GM23338 (cell line): ENCODE results near the gene EFCAB13. TPM values are rescaled to one million over a fixed set of nuclear protein-coding genes. Genes with fewer than 3 reads are reported as not detected.

ENCODE experiments used
- ATAC-seq: fragments of 200-7000 bp; cut with Tn5 transposase; 3 replicates; pipeline ENCODE4 v1.9.1; 2020
- DNase-seq: peaks from one replicate; pipeline ENCODE4 v3.0.0-alpha.2; 2015; ENCODE audit warnings: low spot score
- H2AFZ ChIP-seq: fragments of 200-600 bp; sonication (generic); 2 replicates; pipeline ENCODE4 v1.8.0; 2016; ENCODE audit warnings: antibody characterized with exemption, mild to moderate bottlenecking, moderate library complexity
- H3F3A ChIP-seq: fragments of 200-600 bp; sonication (generic); replicated peaks from 2 replicates; pipeline ENCODE4 v1.8.0; 2017; ENCODE audit warnings: antibody characterized with exemption, mixed run types, low read depth
- H3K27ac ChIP-seq: fragments of 200-600 bp; sonication (generic); 2 replicates; pipeline ENCODE4 v1.6.1; 2016; ENCODE audit warnings: low read depth
- H3K27me3 ChIP-seq: fragments of 200-600 bp; sonication (generic); 2 replicates; pipeline ENCODE4 v1.8.0; 2016; ENCODE audit warnings: mild to moderate bottlenecking, mixed run types, moderate library complexity; ENCODE audit not compliant: insufficient read depth
- H3K36me3 ChIP-seq: fragments of 200-600 bp; sonication (generic); 2 replicates; pipeline ENCODE4 v1.8.0; 2016; ENCODE audit warnings: mild to moderate bottlenecking; ENCODE audit not compliant: insufficient read depth
- H3K4me1 ChIP-seq: fragments of 200-600 bp; sonication (generic); 2 replicates; pipeline ENCODE4 v1.8.0; 2016; ENCODE audit warnings: mild to moderate bottlenecking, moderate library complexity; ENCODE audit not compliant: insufficient read depth
- H3K4me2 ChIP-seq: fragments of 200-600 bp; sonication (generic); 2 replicates; pipeline ENCODE4 v1.7.1; 2017; ENCODE audit warnings: mixed run types
- H3K4me3 ChIP-seq: fragments of 200-600 bp; sonication (generic); 2 replicates; pipeline ENCODE4 v1.6.1; 2016; ENCODE audit warnings: mixed run types
- H3K79me2 ChIP-seq: fragments of 200-600 bp; sonication (generic); replicated peaks from 2 replicates; pipeline ENCODE4 v1.8.0; 2017; ENCODE audit warnings: mild to moderate bottlenecking; ENCODE audit not compliant: insufficient read depth
- H3K9me2 ChIP-seq: fragments of 200-600 bp; sonication (generic); 2 replicates; pipeline ENCODE4 v1.8.0; 2017; ENCODE audit not compliant: insufficient read depth
- H4K20me1 ChIP-seq: fragments of 200-600 bp; sonication (generic); replicated peaks from 2 replicates; pipeline ENCODE4 v1.8.0; 2017; ENCODE audit warnings: mild to moderate bottlenecking; ENCODE audit not compliant: insufficient read depth
- H3K27ac Mint-ChIP-seq: 2 replicates; pipeline ENCODE4 v1.8.0; 2020; ENCODE audit warnings: inconsistent platforms, mild to moderate bottlenecking, moderate library complexity, mixed read lengths
- H3K27me3 Mint-ChIP-seq: 3 replicates; pipeline ENCODE4 v1.8.0; 2022; ENCODE audit warnings: low read depth, mild to moderate bottlenecking, moderate library complexity, mixed read lengths, inconsistent platforms; ENCODE audit not compliant: insufficient read depth, poor library complexity
- H3K36me3 Mint-ChIP-seq: 3 replicates; pipeline ENCODE4 v1.8.0; 2021; ENCODE audit warnings: low read depth, mild to moderate bottlenecking, inconsistent platforms, moderate library complexity, mixed read lengths
- H3K4me1 Mint-ChIP-seq: 3 replicates; pipeline ENCODE4 v1.8.0; 2020; ENCODE audit warnings: mild to moderate bottlenecking, inconsistent platforms, mixed read lengths
- H3K4me3 Mint-ChIP-seq: 3 replicates; pipeline ENCODE4 v1.8.0; 2021; ENCODE audit warnings: moderate library complexity, mild to moderate bottlenecking, inconsistent platforms, mixed read lengths
- H3K9me3 Mint-ChIP-seq: 3 replicates; pipeline ENCODE4 v1.8.0; 2020; ENCODE audit warnings: moderate library complexity, mild to moderate bottlenecking, inconsistent platforms, mixed read lengths
- CREB1 ChIP-seq: fragments of 250-450 bp; sonication (Bioruptor Pico); IDR thresholded peaks from 2 replicates; pipeline ENCODE4 v1.5.0; 2020; ENCODE audit warnings: low read depth, mild to moderate bottlenecking, moderate library complexity
- CTCF ChIP-seq, 2 experiments: fragments of 200-600 bp in 1 of 2; sonication (generic) in 1 of 2; conservative IDR thresholded peaks; 2 replicates each; pipeline versions ENCODE4 v1.5.1 to v1.6.1; 2016 to 2017; ENCODE audit warnings: antibody characterized with exemption in 2 of 2, low read depth in 2 of 2, mild to moderate bottlenecking in 2 of 2, moderate library complexity in 1 of 2
- ETS1 ChIP-seq: IDR thresholded peaks from 2 replicates; pipeline ENCODE4 v1.6.1; 2016; ENCODE audit warnings: antibody characterized with exemption
- EZH2 ChIP-seq: fragments of 200-600 bp; sonication (generic); IDR thresholded peaks from one replicate; pipeline ENCODE4 v1.8.0; 2017; ENCODE audit warnings: antibody characterized with exemption, mild to moderate bottlenecking, low read depth; ENCODE audit not compliant: unreplicated experiment
- EZH2phosphoT487 ChIP-seq: fragments of 200-600 bp; sonication (generic); IDR thresholded peaks from one replicate; pipeline ENCODE4 v1.8.1; 2018; ENCODE audit warnings: antibody characterized with exemption; ENCODE audit not compliant: unreplicated experiment
- JUNB ChIP-seq: IDR thresholded peaks from one replicate; pipeline ENCODE4 v1.6.1; 2016; ENCODE audit warnings: antibody characterized with exemption; ENCODE audit not compliant: unreplicated experiment
- NANOG ChIP-seq: IDR thresholded peaks from 2 replicates; pipeline ENCODE4 v1.6.1; 2016; ENCODE audit warnings: antibody characterized with exemption, borderline replicate concordance
- POLR2AphosphoS5 ChIP-seq: IDR thresholded peaks from 2 replicates; pipeline ENCODE4 v1.6.1; 2016; ENCODE audit warnings: antibody characterized with exemption, low read depth
- STAT1 ChIP-seq: IDR thresholded peaks from one replicate; pipeline ENCODE4 v1.6.1; 2016; ENCODE audit warnings: antibody characterized with exemption; ENCODE audit not compliant: unreplicated experiment
- ZNF331 ChIP-seq: fragments of 250-450 bp; sonication (Bioruptor Pico); IDR thresholded peaks from 2 replicates; pipeline ENCODE4 v1.5.0; 2020; ENCODE audit warnings: low read depth, mild to moderate bottlenecking, moderate library complexity
- polyA plus RNA-seq: library from polyadenylated mRNA; unstranded; fragments of >200 nt; fragmentation: Nextera tagmentation; extraction: Ambion mirVana; gene quantifications from 2 replicates; pipeline ENCODE4 v1.2.1, GENCODE V29; 2016
- total RNA-seq: library from RNA; depleted of rRNA; stranded (reverse); fragments of >200 nt; shearing (Covaris generic); gene quantifications from 2 replicates; pipeline ENCODE4 v1.2.3, GENCODE V29; 2014
- TF ChIP-seq, protein P1 (sequence below): IDR thresholded peaks from one replicate; pipeline ENCODE4 v1.6.1; 2018; ENCODE audit warnings: antibody characterized with exemption; ENCODE audit not compliant: unreplicated experiment
- TF ChIP-seq, protein P2 (sequence below): fragments of 250-450 bp; sonication (Bioruptor Pico); IDR thresholded peaks from 2 replicates; pipeline ENCODE4 v1.5.0; 2020; ENCODE audit warnings: mild to moderate bottlenecking, moderate library complexity

Gene EFCAB13
- total and polyA plus RNA-seq, 2 experiments from 2014 or later, result 4.1 to 5.4 TPM

GRCh38 chr17:47330548-47330947 lies 6.8 kb downstream of the EFCAB13 start (continued):
- TF ChIP-seq ZNF331 (CRISPR knock-in tag), result no peak
- TF ChIP-seq CREB1 (CRISPR knock-in tag), result no peak
- TF ChIP-seq, protein P1, sequence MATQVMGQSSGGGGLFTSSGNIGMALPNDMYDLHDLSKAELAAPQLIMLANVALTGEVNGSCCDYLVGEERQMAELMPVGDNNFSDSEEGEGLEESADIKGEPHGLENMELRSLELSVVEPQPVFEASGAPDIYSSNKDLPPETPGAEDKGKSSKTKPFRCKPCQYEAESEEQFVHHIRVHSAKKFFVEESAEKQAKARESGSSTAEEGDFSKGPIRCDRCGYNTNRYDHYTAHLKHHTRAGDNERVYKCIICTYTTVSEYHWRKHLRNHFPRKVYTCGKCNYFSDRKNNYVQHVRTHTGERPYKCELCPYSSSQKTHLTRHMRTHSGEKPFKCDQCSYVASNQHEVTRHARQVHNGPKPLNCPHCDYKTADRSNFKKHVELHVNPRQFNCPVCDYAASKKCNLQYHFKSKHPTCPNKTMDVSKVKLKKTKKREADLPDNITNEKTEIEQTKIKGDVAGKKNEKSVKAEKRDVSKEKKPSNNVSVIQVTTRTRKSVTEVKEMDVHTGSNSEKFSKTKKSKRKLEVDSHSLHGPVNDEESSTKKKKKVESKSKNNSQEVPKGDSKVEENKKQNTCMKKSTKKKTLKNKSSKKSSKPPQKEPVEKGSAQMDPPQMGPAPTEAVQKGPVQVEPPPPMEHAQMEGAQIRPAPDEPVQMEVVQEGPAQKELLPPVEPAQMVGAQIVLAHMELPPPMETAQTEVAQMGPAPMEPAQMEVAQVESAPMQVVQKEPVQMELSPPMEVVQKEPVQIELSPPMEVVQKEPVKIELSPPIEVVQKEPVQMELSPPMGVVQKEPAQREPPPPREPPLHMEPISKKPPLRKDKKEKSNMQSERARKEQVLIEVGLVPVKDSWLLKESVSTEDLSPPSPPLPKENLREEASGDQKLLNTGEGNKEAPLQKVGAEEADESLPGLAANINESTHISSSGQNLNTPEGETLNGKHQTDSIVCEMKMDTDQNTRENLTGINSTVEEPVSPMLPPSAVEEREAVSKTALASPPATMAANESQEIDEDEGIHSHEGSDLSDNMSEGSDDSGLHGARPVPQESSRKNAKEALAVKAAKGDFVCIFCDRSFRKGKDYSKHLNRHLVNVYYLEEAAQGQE, result no peak
- no peak for TF ChIP-seq JUNB
- TF ChIP-seq EZH2, result no peak
- TF ChIP-seq STAT1, result no peak

GRCh38 chr17:47332287-47332686 lies 8.5 kb downstream of the EFCAB13 start:
- Histone ChIP-seq H3F3A (no peaks in the 10 kb centered on the region), H4K20me1 (no peaks in the 10 kb centered on the region), H3K79me2 (no peaks in the 10 kb centered on the region), H3K4me3 (no peak overlapping the region), H3K4me1 (no peaks in the 10 kb centered on the region), H2AFZ (no peak overlapping the region), H3K9me2 (no peaks in the 10 kb centered on the region), H3K27me3 (no peaks in the 10 kb centered on the region), H3K4me2 (no peak overlapping the region), H3K36me3 (no peaks in the 10 kb centered on the region), H3K27ac (no peak overlapping the region)
- Mint-ChIP-seq H3K36me3 (no peaks in the 10 kb centered on the region), H3K4me3 (no peak overlapping the region), H3K27ac (no peak overlapping the region), H3K4me1 (no peaks in the 10 kb centered on the region), H3K9me3 (no peaks in the 10 kb centered on the region; the same call in 2 of the 3 replicates), H3K27me3 (peaks cover 4% of the 10 kb centered on the region)
- ATAC-seq (no peak), DNase-seq (no peak)
- TF ChIP-seq EZH2 (no peak), POLR2AphosphoS5 (no peak), STAT1 (no peak), JUNB (no peak), EZH2phosphoT487 (no peak), ZNF331 (CRISPR knock-in tag) (no peak), CTCF (conservative IDR thresholded peaks at IDR 0.05; ENCODE audit: low read depth in 2 of 2) (no peak), ETS1 (no peak), CREB1 (CRISPR knock-in tag) (no peak), NANOG (no peak)
- TF ChIP-seq, protein P2, sequence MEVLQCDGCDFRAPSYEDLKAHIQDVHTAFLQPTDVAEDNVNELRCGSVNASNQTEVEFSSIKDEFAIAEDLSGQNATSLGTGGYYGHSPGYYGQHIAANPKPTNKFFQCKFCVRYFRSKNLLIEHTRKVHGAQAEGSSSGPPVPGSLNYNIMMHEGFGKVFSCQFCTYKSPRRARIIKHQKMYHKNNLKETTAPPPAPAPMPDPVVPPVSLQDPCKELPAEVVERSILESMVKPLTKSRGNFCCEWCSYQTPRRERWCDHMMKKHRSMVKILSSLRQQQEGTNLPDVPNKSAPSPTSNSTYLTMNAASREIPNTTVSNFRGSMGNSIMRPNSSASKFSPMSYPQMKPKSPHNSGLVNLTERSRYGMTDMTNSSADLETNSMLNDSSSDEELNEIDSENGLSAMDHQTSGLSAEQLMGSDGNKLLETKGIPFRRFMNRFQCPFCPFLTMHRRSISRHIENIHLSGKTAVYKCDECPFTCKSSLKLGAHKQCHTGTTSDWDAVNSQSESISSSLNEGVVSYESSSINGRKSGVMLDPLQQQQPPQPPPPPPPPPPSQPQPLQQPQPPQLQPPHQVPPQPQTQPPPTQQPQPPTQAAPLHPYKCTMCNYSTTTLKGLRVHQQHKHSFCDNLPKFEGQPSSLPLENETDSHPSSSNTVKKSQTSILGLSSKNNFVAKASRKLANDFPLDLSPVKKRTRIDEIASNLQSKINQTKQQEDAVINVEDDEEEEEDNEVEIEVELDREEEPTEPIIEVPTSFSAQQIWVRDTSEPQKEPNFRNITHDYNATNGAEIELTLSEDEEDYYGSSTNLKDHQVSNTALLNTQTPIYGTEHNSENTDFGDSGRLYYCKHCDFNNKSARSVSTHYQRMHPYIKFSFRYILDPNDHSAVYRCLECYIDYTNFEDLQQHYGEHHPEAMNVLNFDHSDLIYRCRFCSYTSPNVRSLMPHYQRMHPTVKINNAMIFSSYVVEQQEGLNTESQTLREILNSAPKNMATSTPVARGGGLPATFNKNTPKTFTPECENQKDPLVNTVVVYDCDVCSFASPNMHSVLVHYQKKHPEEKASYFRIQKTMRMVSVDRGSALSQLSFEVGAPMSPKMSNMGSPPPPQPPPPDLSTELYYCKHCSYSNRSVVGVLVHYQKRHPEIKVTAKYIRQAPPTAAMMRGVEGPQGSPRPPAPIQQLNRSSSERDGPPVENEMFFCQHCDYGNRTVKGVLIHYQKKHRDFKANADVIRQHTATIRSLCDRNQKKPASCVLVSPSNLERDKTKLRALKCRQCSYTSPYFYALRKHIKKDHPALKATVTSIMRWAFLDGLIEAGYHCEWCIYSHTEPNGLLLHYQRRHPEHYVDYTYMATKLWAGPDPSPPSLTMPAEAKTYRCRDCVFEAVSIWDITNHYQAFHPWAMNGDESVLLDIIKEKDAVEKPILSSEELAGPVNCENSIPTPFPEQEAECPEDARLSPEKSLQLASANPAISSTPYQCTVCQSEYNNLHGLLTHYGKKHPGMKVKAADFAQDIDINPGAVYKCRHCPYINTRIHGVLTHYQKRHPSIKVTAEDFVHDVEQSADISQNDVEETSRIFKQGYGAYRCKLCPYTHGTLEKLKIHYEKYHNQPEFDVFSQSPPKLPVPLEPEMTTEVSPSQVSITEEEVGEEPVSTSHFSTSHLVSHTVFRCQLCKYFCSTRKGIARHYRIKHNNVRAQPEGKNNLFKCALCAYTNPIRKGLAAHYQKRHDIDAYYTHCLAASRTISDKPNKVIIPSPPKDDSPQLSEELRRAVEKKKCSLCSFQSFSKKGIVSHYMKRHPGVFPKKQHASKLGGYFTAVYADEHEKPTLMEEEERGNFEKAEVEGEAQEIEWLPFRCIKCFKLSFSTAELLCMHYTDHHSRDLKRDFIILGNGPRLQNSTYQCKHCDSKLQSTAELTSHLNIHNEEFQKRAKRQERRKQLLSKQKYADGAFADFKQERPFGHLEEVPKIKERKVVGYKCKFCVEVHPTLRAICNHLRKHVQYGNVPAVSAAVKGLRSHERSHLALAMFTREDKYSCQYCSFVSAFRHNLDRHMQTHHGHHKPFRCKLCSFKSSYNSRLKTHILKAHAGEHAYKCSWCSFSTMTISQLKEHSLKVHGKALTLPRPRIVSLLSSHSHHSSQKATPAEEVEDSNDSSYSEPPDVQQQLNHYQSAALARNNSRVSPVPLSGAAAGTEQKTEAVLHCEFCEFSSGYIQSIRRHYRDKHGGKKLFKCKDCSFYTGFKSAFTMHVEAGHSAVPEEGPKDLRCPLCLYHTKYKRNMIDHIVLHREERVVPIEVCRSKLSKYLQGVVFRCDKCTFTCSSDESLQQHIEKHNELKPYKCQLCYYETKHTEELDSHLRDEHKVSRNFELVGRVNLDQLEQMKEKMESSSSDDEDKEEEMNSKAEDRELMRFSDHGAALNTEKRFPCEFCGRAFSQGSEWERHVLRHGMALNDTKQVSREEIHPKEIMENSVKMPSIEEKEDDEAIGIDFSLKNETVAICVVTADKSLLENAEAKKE (CRISPR knock-in tag), result no peak
